Measurements from ENCODE around the gene ARHGAP1. TPM values are rescaled to one million over a fixed set of nuclear protein-coding genes. Genes with fewer than 3 reads are reported as not detected.
A peak's percentile ranks its signal among the peaks of the same experiment; 100 is the strongest.

Gene ARHGAP1
- total and polyA plus RNA-seq, 2 of the 13 experiments (the other 11 are each of a cell fraction or from before 2014, with no cell fraction given) = 18.6 to 30.3 TPM

GRCh38 chr11:46633291-46634217 lies 66.9 kb downstream of the ARHGAP1 start (continued):
- no peak for TF ChIP-seq ZNF101 (CRISPR knock-in tag; IDR thresholded peaks at IDR 0.05; ENCODE audit: borderline replicate concordance, low read depth)
- no peak for TF ChIP-seq FOXJ3 (CRISPR knock-in tag; IDR thresholded peaks at IDR 0.05; ENCODE audit: borderline replicate concordance)
- TF ChIP-seq, protein P1, sequence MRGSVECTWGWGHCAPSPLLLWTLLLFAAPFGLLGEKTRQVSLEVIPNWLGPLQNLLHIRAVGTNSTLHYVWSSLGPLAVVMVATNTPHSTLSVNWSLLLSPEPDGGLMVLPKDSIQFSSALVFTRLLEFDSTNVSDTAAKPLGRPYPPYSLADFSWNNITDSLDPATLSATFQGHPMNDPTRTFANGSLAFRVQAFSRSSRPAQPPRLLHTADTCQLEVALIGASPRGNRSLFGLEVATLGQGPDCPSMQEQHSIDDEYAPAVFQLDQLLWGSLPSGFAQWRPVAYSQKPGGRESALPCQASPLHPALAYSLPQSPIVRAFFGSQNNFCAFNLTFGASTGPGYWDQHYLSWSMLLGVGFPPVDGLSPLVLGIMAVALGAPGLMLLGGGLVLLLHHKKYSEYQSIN (CRISPR knock-in tag; IDR thresholded peaks at IDR 0.05; ENCODE audit: borderline replicate concordance) = no peak
- peak; percentile 66 for TF ChIP-seq TCF7 (IDR thresholded peaks at IDR 0.05; ENCODE audit: low read depth)
- TF ChIP-seq STAG1 (CRISPR knock-in tag; IDR thresholded peaks at IDR 0.05) = no peak
- TF ChIP-seq, protein P2, sequence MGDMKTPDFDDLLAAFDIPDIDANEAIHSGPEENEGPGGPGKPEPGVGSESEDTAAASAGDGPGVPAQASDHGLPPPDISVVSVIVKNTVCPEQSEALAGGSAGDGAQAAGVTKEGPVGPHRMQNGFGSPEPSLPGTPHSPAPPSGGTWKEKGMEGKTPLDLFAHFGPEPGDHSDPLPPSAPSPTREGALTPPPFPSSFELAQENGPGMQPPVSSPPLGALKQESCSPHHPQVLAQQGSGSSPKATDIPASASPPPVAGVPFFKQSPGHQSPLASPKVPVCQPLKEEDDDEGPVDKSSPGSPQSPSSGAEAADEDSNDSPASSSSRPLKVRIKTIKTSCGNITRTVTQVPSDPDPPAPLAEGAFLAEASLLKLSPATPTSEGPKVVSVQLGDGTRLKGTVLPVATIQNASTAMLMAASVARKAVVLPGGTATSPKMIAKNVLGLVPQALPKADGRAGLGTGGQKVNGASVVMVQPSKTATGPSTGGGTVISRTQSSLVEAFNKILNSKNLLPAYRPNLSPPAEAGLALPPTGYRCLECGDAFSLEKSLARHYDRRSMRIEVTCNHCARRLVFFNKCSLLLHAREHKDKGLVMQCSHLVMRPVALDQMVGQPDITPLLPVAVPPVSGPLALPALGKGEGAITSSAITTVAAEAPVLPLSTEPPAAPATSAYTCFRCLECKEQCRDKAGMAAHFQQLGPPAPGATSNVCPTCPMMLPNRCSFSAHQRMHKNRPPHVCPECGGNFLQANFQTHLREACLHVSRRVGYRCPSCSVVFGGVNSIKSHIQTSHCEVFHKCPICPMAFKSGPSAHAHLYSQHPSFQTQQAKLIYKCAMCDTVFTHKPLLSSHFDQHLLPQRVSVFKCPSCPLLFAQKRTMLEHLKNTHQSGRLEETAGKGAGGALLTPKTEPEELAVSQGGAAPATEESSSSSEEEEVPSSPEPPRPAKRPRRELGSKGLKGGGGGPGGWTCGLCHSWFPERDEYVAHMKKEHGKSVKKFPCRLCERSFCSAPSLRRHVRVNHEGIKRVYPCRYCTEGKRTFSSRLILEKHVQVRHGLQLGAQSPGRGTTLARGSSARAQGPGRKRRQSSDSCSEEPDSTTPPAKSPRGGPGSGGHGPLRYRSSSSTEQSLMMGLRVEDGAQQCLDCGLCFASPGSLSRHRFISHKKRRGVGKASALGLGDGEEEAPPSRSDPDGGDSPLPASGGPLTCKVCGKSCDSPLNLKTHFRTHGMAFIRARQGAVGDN (CRISPR knock-in tag; IDR thresholded peaks at IDR 0.05) = 0 out of 2 replicates have a peak, but pooled peaks have one; percentile 13
- TF ChIP-seq, protein P3, sequence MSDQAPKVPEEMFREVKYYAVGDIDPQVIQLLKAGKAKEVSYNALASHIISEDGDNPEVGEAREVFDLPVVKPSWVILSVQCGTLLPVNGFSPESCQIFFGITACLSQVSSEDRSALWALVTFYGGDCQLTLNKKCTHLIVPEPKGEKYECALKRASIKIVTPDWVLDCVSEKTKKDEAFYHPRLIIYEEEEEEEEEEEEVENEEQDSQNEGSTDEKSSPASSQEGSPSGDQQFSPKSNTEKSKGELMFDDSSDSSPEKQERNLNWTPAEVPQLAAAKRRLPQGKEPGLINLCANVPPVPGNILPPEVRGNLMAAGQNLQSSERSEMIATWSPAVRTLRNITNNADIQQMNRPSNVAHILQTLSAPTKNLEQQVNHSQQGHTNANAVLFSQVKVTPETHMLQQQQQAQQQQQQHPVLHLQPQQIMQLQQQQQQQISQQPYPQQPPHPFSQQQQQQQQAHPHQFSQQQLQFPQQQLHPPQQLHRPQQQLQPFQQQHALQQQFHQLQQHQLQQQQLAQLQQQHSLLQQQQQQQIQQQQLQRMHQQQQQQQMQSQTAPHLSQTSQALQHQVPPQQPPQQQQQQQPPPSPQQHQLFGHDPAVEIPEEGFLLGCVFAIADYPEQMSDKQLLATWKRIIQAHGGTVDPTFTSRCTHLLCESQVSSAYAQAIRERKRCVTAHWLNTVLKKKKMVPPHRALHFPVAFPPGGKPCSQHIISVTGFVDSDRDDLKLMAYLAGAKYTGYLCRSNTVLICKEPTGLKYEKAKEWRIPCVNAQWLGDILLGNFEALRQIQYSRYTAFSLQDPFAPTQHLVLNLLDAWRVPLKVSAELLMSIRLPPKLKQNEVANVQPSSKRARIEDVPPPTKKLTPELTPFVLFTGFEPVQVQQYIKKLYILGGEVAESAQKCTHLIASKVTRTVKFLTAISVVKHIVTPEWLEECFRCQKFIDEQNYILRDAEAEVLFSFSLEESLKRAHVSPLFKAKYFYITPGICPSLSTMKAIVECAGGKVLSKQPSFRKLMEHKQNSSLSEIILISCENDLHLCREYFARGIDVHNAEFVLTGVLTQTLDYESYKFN (CRISPR knock-in tag; conservative IDR thresholded peaks at IDR 0.05) = peak; percentile 54
- TF ChIP-seq SAP130 (CRISPR knock-in tag; IDR thresholded peaks at IDR 0.05; ENCODE audit: low read depth) = peak; percentile 29; the same call in 1 of the 2 replicates
- no peak for TF ChIP-seq ZNF891 (CRISPR knock-in tag; IDR thresholded peaks at IDR 0.05)
- TF ChIP-seq ZFP36L2 (CRISPR knock-in tag; IDR thresholded peaks at IDR 0.05) = no peak
- 0 out of 2 replicates have a peak, but pooled peaks have one; percentile 27 for TF ChIP-seq NR2F2 (IDR thresholded peaks at IDR 0.05; ENCODE audit: borderline replicate concordance, low read depth)
- 0 out of 2 replicates have a peak, but pooled peaks have one; percentile 15 for TF ChIP-seq GFI1 (CRISPR knock-in tag; IDR thresholded peaks at IDR 0.05; ENCODE audit: borderline replicate concordance)

Measured in HepG2 (cell line).